Common myeloid progenitor, CD34-positive (primary cell): Measurements from ENCODE around the gene SPACA7.
"Not testable (repeated sequence)": the region's sequence is repeated elsewhere in the genome, so short reads cannot be mapped to it uniquely, and the experiment has no call there.

ENCODE experiments used
- CTCF ChIA-PET: fragments of 350-600 bp; sonication (Branson Sonifier 250); formaldehyde crosslinking; loops from one replicate; lab custom pipeline; 2021; ENCODE audit warnings: antibody characterized with exemption; lab: Charles Lee
- POLR2A ChIA-PET: fragments of 350-600 bp; sonication (Branson Sonifier 250); formaldehyde crosslinking; loops from one replicate; lab custom pipeline; 2021; ENCODE audit warnings: antibody characterized with exemption; lab: Charles Lee
- DNase-seq, 3 donors: peaks; one replicate each; pipeline versions ENCODE4 v3.0.0 to v3.0.0-alpha.2; 2013
- H3K27ac ChIP-seq, 2 experiments: 1 replicate in 1 of 2; 2 replicates in 1 of 2; pipeline ENCODE4 v1.7.0; 2013; ENCODE audit warnings: inconsistent platforms in 2 of 2, low read length in 2 of 2, mild to moderate bottlenecking in 2 of 2, low read depth in 1 of 2, moderate library complexity in 1 of 2; ENCODE audit not compliant: severe bottlenecking in 2 of 2, insufficient read depth in 1 of 2, poor library complexity in 1 of 2
- H3K27me3 ChIP-seq, 5 experiments: replicated peaks in 2 of 5; 1 replicate in 3 of 5; 2 replicates in 2 of 5; pipeline versions ENCODE4 v1.6.1 to v1.7.0; 2013; ENCODE audit warnings: low read length in 4 of 5, mild to moderate bottlenecking in 2 of 5, moderate library complexity in 2 of 5, inconsistent platforms in 1 of 5; ENCODE audit not compliant: insufficient read depth in 5 of 5, control insufficient read depth in 4 of 5
- H3K36me3 ChIP-seq, 4 experiments: 1 replicate in 2 of 4; 2 replicates in 2 of 4; pipeline versions ENCODE4 v1.6.1 to v1.7.0; 2013; ENCODE audit warnings: low read length in 3 of 4, control low read depth in 1 of 4, mild to moderate bottlenecking in 1 of 4; ENCODE audit not compliant: control insufficient read depth in 4 of 4, insufficient read depth in 4 of 4
- H3K4me1 ChIP-seq, 4 experiments: 1 replicate in 3 of 4; 2 replicates in 1 of 4; pipeline versions ENCODE4 v1.6.1 to v1.7.1; 2013; ENCODE audit warnings: low read length in 3 of 4, mild to moderate bottlenecking in 3 of 4, control low read depth in 1 of 4, inconsistent platforms in 1 of 4, moderate library complexity in 1 of 4; ENCODE audit not compliant: control insufficient read depth in 4 of 4, insufficient read depth in 4 of 4; ENCODE audit errors: control extremely low read depth in 1 of 4
- H3K4me3 ChIP-seq, 7 experiments: 1 replicate in 4 of 7; 2 replicates in 3 of 7; pipeline versions ENCODE4 v1.5.1 to v1.7.0; 2013; ENCODE audit warnings: mild to moderate bottlenecking in 7 of 7, low read length in 6 of 7, moderate library complexity in 6 of 7, inconsistent platforms in 2 of 7, low read depth in 2 of 7, control low read depth in 1 of 7; ENCODE audit not compliant: insufficient read depth in 4 of 7, control insufficient read depth in 1 of 7; ENCODE audit errors: extremely low read depth in 1 of 7
- H3K9me3 ChIP-seq, 5 experiments: 1 replicate in 4 of 5; 2 replicates in 1 of 5; pipeline versions ENCODE4 v1.6.1 to v1.7.1; 2013; ENCODE audit warnings: low read length in 4 of 5, mild to moderate bottlenecking in 2 of 5, inconsistent platforms in 1 of 5, low read depth in 1 of 5, moderate library complexity in 1 of 5; ENCODE audit not compliant: control insufficient read depth in 4 of 5, insufficient read depth in 2 of 5; ENCODE audit errors: control extremely low read depth in 1 of 5
- WGBS: methylation state at CpG from one replicate; pipeline ENCODE4 v1.1.5; 2013; ENCODE audit not compliant: insufficient coverage; 5-methylcytosine and 5-hydroxymethylcytosine counted together

SPACA7 gene

DNA sequence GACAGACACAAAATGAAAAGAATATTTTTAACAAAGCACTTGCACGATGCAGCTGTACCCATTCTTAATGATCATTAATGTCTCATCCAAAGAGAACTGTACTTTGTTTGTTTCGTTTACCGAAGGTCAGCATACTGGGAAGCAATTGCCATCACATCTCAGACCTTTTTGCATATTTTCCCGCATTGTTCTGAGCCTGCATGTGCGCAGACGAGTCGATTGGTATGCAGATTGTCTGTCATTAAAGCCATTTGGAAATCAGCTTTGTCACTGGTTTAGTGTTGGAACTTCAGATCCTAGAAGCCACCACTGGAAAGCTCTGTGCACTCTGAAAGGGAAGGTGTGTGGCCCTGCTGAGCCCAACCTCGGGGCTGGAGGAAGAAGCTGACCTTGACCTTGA is 15.6 kb downstream of the SPACA7 start:
- H3K4me1 ChIP-seq, result no peaks in the 10 kb centered on the region
- POLR2A ChIA-PET, result no interaction called here
- H3K36me3 ChIP-seq, result no peaks in the 10 kb centered on the region
- H3K27me3 ChIP-seq, result peaks cover 0 to 8% (median 2%) of the 10 kb centered on the region in 5 experiments
- WGBS, result 80% methylated on average over 8 of the region's 8 CpGs
- H3K4me3 ChIP-seq, result no peak overlapping the region
- no peak for DNase-seq
- CTCF ChIA-PET, result no interaction called here
- H3K9me3 ChIP-seq, result no peaks in the 10 kb centered on the region
- H3K27ac ChIP-seq, result no peak overlapping the region

DNA sequence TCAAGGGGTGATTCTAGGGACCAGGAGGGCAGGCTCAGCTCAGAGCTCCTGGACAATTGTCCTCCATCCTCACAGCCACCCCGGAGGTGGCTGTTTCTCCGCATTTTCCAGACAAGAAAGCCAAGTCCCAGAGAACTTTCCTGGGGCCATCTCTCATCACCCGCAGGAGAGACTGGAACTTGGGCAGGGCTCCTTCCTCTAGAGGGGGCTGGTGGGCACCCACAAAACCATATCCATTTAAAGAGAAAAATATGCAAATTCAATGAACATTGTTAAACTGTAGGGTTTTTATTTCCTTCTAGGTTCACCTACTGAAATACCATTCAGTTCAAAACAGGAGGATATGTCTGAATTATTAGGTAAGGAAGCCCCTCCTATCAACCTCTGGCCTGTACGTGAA is 16.6 kb downstream of the SPACA7 start:
- CTCF ChIA-PET, result no interaction called here
- POLR2A ChIA-PET, result no interaction called here
- no peaks in the 10 kb centered on the region for H3K36me3 ChIP-seq

DNA sequence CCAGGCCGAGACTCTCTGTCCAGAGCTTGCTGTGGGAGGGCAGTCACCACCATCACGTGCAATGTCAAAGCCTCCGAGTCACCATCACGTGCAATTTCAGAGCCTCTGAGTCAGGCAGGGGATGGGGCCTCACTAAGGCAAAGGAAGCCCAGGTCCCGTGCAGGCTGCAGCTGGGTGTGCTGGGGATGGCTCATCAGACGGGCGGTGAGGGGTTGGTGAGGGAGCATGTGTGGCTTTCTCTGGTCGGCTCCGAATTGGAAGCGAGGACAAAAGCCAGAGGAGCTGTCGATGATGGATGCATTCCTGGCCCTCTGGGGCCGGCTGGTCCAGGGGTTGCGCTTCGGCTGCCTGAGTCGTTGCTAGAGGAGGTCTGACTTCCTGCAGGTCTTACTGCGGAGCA is 18.9 kb downstream of the SPACA7 start:
- DNase-seq, H3K27ac ChIP-seq, H3K4me3 ChIP-seq, POLR2A ChIA-PET, H3K36me3 ChIP-seq, CTCF ChIA-PET, H3K4me1 ChIP-seq, H3K9me3 ChIP-seq: not testable (repeated sequence)
- WGBS, result 76% methylated on average over 11 of the region's 16 CpGs
- H3K27me3 ChIP-seq, result peaks cover 0 to 15% (median 0%) of the 10 kb centered on the region in 5 experiments

More for the DNA sequence above, 16.6 kb downstream of the SPACA7 start:
- H3K27me3 ChIP-seq, result peaks cover 0 to 8% (median 0%) of the 10 kb centered on the region in 5 experiments
- no peaks in the 10 kb centered on the region for H3K4me1 ChIP-seq
- no peak overlapping the region for H3K4me3 ChIP-seq
- no peaks in the 10 kb centered on the region for H3K9me3 ChIP-seq
- no peak overlapping the region for H3K27ac ChIP-seq
- no peak for DNase-seq
- 39% methylated on average over 3 of the region's 4 CpGs for WGBS

DNA sequence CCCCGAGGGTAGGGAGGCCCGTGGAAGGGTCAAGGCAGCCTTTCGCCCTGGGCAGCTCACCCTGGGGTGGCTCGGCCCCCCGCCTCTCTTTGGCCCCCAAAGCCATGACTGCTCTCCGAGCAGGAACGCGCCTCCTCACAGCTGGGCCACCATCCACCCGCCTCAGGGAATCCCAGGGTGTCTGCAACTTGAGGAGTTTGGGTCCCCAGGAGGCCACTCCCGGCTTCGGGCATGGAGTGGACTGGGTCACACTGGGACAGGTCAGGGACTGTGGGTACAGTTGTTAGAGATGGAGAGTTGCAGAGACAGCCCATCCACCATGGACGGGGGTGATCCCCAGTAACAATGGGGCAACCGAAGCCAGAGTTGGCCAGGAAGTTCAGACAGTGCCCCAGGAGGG is 19.8 kb downstream of the SPACA7 start:
- CTCF ChIA-PET, result not testable (repeated sequence)

DNA sequence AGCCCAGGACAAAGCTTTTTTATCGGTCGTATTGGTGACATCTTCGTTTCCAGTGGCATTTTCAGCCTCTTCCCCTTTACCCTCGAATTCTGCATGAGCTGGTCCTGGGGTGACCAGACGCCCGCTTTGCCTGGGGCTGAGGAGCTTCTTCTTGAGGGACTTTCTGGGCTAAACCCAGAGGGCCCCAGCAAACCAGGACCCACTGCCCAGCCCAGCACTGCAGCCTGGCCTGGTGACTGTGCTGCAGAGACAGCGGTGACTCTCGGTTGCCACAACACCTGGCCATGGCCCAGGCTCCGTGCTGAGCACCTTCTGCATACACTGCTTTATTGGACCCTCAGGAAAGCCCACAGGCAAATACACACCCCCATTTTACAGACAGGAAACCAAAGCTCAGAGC is 21.0 kb downstream of the SPACA7 start:
- Histone ChIP-seq H3K27me3 (peaks cover 0 to 11% (median 0%) of the 10 kb centered on the region in 5 experiments), H3K27ac (no peak overlapping the region), H3K4me3 (no peak overlapping the region), H3K4me1 (no peaks in the 10 kb centered on the region), H3K36me3 (no peaks in the 10 kb centered on the region), H3K9me3 (peaks cover 0 to 2% (median 0%) of the 10 kb centered on the region in 5 experiments)
- no peak for DNase-seq
- 90% methylated on average over 9 of the region's 9 CpGs for WGBS
- POLR2A ChIA-PET, result no interaction called here
- CTCF ChIA-PET, result no interaction called here

More for the DNA sequence above, 19.8 kb downstream of the SPACA7 start:
- H3K36me3 ChIP-seq, POLR2A ChIA-PET, H3K9me3 ChIP-seq, H3K4me3 ChIP-seq, DNase-seq, H3K4me1 ChIP-seq, H3K27ac ChIP-seq: not testable (repeated sequence)
- WGBS, result no CpG with 5 or more reads among the region's 13 CpGs
- H3K27me3 ChIP-seq, result peaks cover 0 to 15% (median 0%) of the 10 kb centered on the region in 5 experiments

DNA sequence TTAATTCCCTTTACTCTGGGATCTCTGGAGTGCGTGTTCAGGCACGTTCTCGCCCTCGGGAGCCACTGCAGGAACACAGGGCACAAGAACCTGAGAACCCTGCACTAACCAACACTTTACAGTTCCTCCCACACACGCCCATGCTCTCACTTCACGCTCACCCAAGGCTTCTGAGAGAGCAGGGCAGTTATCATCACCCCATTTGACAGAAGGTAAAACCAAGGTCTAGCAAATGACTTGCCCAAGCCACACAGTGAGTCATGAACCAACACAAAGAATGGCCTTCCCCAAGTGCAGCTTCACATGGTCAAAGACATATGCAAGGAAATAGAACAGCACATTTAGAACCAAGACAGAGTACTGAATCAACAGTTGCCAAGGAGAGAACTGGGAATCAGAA is 22.2 kb downstream of the SPACA7 start:
- H3K27me3 ChIP-seq, POLR2A ChIA-PET, H3K27ac ChIP-seq, H3K36me3 ChIP-seq, CTCF ChIA-PET, H3K4me3 ChIP-seq, DNase-seq, H3K9me3 ChIP-seq, H3K4me1 ChIP-seq: not testable (repeated sequence)
- no CpG with 5 or more reads among the region's 6 CpGs for WGBS

DNA sequence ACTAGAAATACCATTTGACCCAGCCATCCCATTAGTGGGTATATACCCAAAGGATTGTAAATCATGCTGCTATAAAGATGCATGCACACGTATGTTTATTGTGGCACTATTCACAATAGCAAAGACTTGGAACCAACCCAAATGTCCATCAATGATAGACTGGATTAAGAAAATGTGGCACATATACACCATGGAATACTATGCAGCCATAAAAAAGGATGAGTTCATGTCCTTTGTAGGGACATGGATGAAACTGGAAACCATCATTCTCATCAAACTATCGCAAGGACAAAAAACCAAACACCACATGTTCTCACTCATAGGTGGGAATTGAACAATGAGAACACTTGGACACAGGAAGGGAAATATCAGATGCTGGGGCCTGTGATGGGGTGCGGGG is 33.7 kb downstream of the SPACA7 start:
- H3K27me3 ChIP-seq, CTCF ChIA-PET, DNase-seq, H3K4me1 ChIP-seq, H3K27ac ChIP-seq, H3K36me3 ChIP-seq, POLR2A ChIA-PET, H3K4me3 ChIP-seq: not testable (repeated sequence)
- WGBS, result no CpG with 5 or more reads among the region's 3 CpGs
- peaks cover 0 to 14% (median 5%) of the 10 kb centered on the region in 5 experiments for H3K9me3 ChIP-seq
